Measurements from ENCODE around the gene FGFR3.

Gene FGFR3

GRCh38 chr4:1770791-1771231 is 22.3 kb upstream of the FGFR3 start:
- DNase-seq, result no peak

DNA sequence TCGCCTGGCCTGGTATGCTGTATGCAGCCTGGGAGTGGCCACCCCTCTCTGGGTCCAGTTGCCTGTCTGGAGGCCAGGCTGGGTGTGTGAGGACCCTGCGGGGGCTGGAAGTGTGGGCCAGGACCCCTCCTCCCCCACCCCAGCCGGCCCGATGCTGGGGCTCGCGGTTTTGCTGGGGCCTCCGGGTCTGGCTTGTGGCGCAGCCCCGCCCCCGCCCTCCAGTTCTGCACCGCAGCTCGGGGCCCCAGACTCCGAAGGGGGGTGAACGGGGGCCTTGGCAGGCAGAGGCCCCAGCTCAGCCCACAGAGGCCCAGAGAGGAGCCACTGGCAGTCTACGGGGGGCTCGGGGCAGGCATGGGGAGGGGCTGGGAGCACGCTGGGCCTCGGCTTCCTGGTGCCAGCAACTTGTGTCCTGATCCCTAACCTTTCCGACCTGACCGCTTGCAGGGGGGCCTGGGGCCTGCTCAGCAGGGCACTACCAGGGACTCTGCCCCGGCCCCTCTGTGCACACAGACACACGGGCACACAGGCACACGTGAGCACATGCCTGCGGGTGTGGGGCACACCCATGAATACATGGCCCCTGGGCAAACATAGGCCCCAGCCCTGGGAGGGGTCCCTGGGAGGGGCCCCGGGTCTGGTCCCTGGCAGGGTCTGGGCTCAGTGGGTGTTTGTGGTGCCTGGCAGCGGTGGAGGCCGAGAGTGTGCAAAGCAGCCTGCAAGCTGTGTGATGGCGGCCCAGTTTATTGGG is 21.4 kb upstream of the FGFR3 start:
- no peak for DNase-seq

- no peak for DNase-seq
These were observed 20.1 kb upstream of the FGFR3 start for GRCh38 chr4:1772853-1773538.

- DNase-seq, result no peak
These were observed 19.3 kb upstream of the FGFR3 start for GRCh38 chr4:1773754-1774153.

GRCh38 chr4:1775731-1776500 is 17.2 kb upstream of the FGFR3 start:
- no peak for DNase-seq

DNA sequence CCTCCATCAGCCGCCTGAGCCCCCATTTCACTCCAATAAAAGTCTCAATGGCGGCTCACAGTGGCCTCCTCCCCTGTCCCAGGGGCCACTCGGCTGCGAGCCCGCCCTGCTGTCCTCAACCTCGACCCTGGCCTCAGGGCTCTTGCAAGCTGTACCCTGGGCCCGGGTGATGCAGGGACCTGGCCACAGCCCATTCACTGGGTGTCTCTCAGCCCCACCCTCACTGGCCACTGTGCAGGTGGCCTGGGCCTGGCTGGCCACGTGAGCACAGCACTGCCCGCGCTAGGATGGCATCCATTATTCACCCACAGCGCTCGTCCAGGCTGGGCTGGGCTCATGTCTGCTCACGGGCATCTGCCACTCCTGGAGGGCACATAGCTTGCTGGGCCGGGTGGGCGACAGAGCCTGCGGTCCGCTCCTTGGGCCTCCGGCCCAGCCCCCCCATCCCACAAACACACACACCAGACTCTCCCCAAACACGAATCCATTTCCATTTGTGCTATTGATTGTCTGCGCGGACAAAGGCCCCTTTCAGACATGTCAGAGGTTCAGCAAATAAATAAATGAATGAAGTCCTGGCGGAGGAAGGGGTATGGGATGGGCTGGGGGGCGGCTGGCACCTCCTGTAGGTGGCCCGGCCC is 16.5 kb upstream of the FGFR3 start:
- DNase-seq, result no peak

DNA sequence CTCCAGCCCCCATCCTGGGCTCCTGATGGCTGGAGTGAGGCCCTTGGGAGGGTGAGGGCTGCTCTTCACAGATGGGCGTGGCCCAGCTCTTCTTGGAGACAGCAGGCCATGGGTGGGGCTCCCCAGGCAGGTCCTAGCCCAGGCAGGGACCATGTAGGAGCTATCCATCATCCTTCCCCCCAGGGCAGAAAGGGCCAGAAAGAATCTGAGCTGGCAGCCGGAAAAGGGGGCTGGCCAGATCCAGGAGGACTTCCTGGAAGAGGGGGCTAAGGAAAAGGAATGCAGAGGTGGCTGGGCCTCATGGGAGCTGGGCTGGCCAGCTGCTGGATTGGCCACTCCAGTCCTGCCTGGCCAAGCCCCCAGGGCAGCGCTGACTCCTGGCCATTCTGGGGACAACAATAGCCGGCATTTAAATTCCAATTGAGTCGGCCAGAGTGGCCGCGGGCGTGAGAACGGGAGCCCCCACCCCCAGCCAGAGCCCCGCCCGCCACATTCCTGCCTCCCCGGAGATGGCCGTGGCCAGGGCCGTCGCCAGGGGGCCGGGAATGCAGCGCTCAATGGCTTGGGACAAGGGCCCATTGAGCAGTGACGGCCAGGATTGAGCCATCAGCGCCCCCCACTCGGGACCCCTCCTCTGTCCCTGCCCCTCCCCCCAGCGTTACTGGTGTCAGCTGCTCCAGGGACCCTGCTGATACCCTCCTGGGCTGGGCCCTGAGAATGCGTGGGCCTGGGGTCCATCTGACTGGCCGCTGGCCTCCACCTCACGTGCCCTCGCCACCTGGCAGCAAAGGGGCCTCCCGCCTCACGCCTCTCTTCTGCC is 15.1 kb upstream of the FGFR3 start:
- DNase-seq, result no peak

GRCh38 chr4:1778642-1779392 is 14.3 kb upstream of the FGFR3 start:
- DNase-seq, result no peak

DNA sequence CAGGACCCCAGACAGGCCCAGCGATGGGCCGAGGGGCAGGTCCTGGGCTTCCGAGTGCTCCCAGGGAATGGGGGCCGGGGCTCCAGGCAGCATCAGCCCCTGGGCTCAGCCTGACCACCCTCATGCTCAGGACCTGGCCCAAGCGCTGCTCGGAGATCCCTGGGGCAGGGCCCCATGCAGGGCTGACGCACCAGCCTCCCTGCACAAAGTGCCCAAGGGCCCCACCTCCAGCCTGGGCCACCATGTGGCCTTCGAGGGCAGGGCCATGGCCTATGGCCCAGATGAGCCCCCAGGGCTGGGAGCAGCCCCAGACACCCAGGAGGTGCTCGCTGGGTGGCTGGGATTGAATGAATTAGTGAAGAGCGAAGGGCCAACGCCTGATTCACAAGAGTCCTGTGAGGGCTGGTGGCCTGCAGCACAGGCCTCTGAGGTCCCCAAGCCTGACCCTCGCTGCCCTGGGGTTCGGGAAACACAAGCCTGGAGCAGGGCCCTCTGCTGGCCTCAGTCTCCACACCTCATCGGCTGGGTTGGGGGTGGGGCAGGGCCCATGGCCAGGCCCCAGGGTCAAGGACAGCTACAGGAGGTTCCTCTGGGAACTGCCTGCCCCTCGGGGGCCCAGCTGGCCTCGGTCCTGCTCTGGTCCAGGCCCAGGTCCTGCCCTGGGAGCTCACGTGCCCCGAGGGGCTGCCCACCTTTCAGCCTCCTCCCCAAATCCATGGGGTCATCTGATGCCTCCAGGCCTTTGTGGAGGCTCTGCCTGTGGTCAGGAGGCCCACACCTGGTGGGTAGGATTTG is 13.3 kb upstream of the FGFR3 start:
- DNase-seq, result no peak

DNA sequence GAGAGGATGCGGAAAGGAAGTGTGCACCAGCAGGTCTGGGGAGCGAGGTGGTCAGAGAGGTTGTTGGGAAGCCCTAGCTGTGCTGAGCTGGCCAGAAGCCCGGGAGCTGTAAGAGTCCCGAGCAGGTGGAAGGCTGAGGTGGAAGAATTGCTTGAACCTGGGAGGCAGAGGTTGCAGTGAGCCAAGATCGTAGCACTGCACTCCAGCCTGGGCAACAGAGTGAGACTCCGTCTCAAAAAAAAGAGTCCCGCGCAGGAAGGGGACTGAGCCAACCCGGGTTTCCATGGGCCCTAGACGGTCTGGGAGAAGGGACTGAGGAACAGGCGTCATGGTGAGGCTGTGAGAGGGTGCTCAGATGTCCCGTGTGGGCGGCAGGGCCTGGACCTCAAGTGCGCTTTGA is 12.7 kb upstream of the FGFR3 start:
- DNase-seq, result no peak

DNA sequence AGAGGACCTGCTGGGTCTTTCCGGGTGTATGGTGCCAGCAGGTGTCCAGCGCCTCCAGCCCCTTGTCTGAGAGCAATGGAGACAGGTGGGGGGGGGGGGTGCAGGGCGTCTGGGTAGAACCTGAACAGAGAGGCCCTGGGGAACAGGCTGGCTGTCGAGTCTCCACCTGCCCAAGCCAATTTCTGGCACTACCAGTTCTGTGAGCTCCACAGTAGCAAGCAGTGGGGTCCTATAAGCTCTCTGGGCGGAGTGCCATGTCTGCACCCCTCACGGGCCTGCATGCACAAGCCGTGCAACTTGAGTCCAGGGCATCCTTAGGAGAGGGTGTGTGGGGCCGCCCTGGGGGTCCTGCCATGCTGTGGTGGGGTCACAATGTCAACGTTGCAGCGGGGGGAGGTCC is 10.1 kb upstream of the FGFR3 start:
- no peak for DNase-seq

GRCh38 chr4:1783970-1784369 is 9.1 kb upstream of the FGFR3 start:
- DNase-seq, result no peak

DNA sequence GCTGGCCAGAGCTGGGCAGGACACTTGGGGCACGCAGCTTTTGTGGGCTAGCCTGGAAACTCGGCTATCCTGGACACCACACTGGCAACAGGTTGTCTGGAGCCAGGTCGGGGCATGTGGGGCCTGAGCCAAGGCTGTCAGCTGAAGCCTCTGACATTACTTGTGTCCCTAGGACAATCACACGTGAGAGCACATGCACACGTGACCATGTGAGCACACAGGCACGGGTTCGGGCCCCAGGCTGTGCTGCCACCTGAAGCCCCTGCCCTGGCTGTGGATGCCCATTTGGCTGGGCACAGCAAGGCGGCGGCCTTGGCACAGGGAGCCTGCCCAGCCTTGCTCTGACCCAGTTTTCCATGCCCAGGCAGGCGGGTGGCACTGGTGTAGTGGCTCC is 8.7 kb upstream of the FGFR3 start:
- DNase-seq, result no peak

- no peak for DNase-seq
These were observed 8.1 kb upstream of the FGFR3 start for GRCh38 chr4:1784789-1785591.

DNA sequence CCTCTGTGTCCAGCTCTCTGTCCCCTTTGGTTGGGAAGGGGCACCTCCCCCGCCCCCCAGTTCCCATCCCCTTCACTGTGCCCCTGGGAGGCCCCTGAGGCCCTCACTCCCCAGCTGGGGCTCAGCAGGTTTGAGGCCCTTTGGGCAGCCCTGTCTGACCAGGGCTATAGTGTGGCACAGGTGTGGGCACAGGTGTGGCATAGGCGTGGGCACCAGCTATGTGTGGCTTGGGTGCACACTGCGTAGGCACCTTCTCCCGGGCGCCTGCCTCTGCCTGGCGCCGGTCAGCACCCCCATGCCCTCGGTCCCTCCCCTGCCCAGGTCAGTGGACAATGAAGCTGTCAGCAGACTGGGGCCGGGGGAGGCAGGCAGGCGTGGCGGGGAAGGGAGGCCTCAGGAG is 7.5 kb upstream of the FGFR3 start:
- no peak for DNase-seq

DNA sequence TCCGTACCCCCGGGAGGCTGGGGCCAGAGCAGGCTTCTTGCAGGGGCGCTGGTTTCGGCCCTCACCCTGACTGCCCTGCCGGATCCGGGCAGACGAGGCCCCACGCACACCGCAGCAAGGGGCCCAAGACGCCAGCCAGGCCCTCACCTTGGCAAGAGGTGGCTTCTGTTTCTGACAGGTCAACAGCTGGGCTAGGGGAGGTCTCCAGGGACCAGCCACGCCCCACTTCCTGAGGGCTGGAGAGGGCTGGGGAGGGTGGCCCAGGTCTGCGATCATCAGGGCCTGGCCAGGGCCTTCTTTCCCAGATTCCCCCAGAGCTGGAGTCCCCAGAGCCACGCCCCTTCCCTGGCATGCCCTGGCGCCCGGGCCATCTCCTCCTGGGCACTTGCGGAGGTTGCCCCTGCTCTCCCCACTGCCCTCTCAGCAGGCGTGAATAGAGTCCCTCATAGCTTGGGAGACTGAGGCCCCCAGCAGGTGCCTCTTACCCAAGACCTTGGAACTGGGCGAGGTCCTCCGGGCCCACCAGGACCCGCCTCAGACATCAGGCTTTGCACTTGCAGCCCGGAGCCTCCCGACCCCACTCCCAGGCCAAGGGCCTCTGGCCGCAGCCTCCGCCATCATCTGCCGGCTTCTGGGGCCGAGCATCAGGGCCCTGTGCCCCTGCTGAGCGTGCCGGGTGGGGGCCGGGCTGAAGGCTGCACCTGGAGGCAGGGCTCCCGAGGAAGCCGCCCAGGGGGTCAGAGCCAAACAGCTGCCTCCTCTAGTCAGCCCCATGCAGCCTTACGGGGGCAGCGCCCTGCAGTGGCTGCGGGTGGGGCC is 6.3 kb upstream of the FGFR3 start:
- DNase-seq, result no peak

DNA sequence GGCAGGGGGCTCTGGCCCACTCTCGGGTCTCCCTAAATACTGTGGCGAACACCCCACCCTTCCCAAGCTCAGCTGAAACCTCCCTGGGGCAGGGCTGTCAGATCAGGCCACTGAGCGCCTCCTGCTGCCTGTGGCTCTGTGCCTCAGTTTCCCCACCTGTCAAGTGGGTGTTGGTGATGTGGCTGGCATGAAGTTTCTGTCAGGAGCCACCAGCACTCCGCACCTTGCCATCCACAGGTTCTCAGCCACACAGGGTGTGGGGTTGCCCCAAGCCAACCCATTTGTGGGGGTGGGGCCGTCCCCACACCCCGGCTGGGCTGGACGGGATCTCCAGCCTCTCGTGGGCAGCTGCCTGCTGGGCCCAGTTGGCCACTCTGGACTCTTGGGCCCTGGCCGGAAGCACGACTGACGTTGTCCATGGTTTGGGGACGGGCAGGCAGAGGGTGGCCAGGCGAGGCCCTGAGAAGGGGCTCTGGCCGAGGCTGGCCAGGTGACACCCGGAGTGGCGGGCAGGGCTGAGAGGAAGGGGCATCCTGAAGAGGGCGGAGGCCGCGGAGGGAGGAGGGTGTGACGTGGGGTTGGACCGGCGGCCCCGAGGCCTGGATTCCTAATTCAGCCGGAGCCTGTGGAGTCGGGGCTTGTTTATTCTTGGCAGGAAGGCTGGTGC is 5.5 kb upstream of the FGFR3 start:
- DNase-seq, result no peak

DNA sequence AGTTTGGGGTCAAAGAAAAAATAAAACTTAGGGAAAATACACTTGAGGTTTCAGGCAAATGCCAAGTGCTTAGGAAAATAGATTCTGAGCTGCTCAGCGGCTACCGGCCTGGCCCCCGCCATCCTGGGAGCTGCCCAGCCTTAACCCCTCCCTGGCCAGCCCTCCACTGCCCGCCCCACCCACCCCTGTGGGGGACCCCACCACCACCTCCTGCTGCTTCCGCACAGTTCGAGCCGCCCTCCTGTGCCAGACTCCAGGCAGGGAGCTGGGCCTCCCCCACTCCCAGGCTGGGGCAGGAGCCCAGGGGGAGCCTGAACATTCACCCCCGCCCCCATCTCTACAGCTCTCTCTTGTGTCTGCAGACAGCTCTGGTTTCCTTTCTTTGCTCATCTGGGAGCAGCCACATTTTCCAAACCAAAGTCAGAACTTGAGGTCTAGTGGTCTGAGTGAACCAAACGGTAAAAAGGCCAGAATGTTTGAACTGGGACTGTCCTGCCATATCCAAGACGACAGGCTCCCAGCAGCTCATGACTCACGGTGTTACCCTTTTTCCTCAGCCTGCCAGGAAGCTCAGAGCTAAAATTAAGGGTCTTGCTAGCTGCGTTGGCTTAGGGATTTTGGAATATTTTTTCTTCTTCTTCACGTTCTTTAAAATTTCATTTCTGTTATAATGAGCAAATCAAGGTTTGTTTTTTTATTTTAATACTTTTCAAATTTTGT is 4.7 kb upstream of the FGFR3 start:
- no peak for DNase-seq
